Breast epithelium (tissue), 4 donors: ENCODE results near the gene ANKS1A. TPM values are rescaled to one million over a fixed set of nuclear protein-coding genes. Genes with fewer than 3 reads are reported as not detected.

Experiments used
- DNase-seq, 2 donors: peaks; one replicate each; pipeline ENCODE4 v3.0.0-alpha.2; 2019; ENCODE audit warnings: low spot score in 2 of 2
- H3K27ac ChIP-seq, 2 donors: fragments of 200-600 bp; sonication (generic) in 1 of 2; one replicate each; pipeline ENCODE4 v1.5.1; 2016 to 2019; ENCODE audit warnings: mild to moderate bottlenecking in 1 of 2
- H3K27me3 ChIP-seq, 2 donors: fragments of 200-600 bp; sonication (generic) in 1 of 2; one replicate each; pipeline versions ENCODE4 v1.5.1 to v1.6.0; 2017 to 2019; ENCODE audit warnings: control low read depth in 1 of 2, mild to moderate bottlenecking in 1 of 2
- H3K36me3 ChIP-seq: fragments of 200-600 bp; one replicate; pipeline ENCODE4 v1.5.1; 2019
- H3K4me1 ChIP-seq, 2 donors: fragments of 200-600 bp; sonication (generic); one replicate each; pipeline ENCODE4 v1.5.1; 2016 to 2019; ENCODE audit warnings: control low read depth in 1 of 2
- H3K4me3 ChIP-seq, 3 donors: fragments of 200-600 bp; sonication (generic); 1 replicate in 2 of 3; 2 replicates in 1 of 3; pipeline ENCODE4 v1.5.1; 2016 to 2019; ENCODE audit warnings: mild to moderate bottlenecking in 3 of 3, moderate library complexity in 2 of 3
- H3K9me3 ChIP-seq, 2 donors: fragments of 200-600 bp; sonication (generic) in 1 of 2; one replicate each; pipeline ENCODE4 v1.5.1; 2016 to 2019; ENCODE audit warnings: control low read depth in 1 of 2
- CTCF ChIP-seq, 3 donors: fragments of 450-650 bp; IDR thresholded peaks; one replicate each; pipeline ENCODE4 v1.5.1; 2016 to 2017; ENCODE audit warnings: antibody characterized with exemption in 3 of 3, mild to moderate bottlenecking in 3 of 3, moderate library complexity in 3 of 3
- POLR2A ChIP-seq: fragments of 450-650 bp; IDR thresholded peaks from one replicate; pipeline ENCODE4 v1.6.1; 2016; ENCODE audit warnings: antibody characterized with exemption, mild to moderate bottlenecking, moderate library complexity
- POLR2AphosphoS5 ChIP-seq, 3 donors: sonication (generic); formaldehyde crosslinking; IDR thresholded peaks; one replicate each; pipeline ENCODE4 v1.6.1; 2017; ENCODE audit warnings: antibody characterized with exemption in 3 of 3
- intact Hi-C: fragments of 100-400 bp; cut with DNase I; formaldehyde crosslinking; loops from one replicate; pipeline ENCODE4 v1.15.1; 2023; ENCODE audit warnings: low total_unique reads
- total RNA-seq, 3 donors: library from RNA; depleted of rRNA; stranded (reverse); fragments of >200 nt; gene quantifications; one replicate each; pipeline ENCODE4 v1.1.0, GENCODE V29; 2016

ANKS1A gene
- total RNA-seq, 3 donors from 2014 or later: 18.2 to 26.5 (median 23.4) TPM

DNA sequence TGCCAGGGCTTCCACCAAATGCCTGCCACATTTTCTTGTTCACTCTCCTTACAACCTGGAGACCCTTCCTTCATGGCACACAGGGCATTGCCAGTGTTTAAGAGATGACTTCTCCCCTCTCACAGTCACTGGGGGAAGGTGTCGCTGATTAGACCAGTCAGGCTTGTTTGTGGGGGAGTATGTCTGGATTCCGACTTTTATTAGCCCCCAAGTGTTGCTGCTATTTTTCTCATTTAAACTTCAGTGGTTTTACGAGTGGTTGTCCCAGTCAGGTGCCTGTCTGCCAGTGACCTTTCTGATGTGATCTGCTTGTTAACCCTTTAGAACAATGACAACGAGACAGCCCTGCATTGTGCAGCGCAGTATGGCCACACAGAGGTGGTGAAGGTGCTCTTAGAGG is 92.3 kb downstream of the ANKS1A start:
- no peak overlapping the region for H3K4me3 ChIP-seq
- TF ChIP-seq CTCF (IDR thresholded peaks at IDR 0.05) (no peak), POLR2A (no peak), POLR2AphosphoS5 (IDR thresholded peaks at IDR 0.05) (no peak)
- no peak for DNase-seq
- intact Hi-C loops: loop anchor here (10.0 kb wide), 1 partner anchor 153 kb away; no protein-coding TSS in a partner anchor
- H3K4me1 ChIP-seq: no peaks in the 10 kb centered on the region
- H3K36me3 ChIP-seq: peaks cover 4% of the 10 kb centered on the region
- no peak overlapping the region for H3K27ac ChIP-seq
- H3K9me3 ChIP-seq: no peaks in the 10 kb centered on the region
- no peaks in the 10 kb centered on the region for H3K27me3 ChIP-seq

DNA sequence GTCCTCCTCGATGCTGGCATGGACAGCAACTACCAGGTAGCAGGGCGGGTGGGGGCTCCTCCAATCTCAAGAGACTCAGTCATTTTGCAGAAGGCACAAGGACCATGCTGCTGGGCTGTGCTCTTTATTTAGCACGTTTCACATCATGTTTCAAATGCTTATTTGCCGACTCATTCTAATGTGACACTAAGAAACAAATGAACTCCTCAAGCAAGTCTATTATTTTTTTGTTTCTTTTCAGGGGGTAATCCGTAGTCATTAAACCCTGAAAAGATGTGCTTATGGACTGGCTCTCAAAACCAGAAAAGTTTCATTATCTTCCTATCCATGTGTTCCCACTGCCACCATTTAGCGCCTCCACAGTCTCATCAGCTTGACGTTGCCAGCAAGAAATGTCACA is 92.9 kb downstream of the ANKS1A start:
- DNase-seq: no peak
- Histone ChIP-seq H3K4me3 (no peak overlapping the region), H3K4me1 (no peaks in the 10 kb centered on the region), H3K9me3 (no peaks in the 10 kb centered on the region), H3K36me3 (peaks cover 4% of the 10 kb centered on the region), H3K27me3 (no peaks in the 10 kb centered on the region), H3K27ac (no peak overlapping the region)
- TF ChIP-seq POLR2AphosphoS5 (IDR thresholded peaks at IDR 0.05) (no peak), CTCF (IDR thresholded peaks at IDR 0.05) (no peak), POLR2A (no peak)
- intact Hi-C loops: loop anchor here (10.0 kb wide), 1 partner anchor 153 kb away; no protein-coding TSS in a partner anchor

GRCh38 chr6:34982424-34982852 is 93.4 kb downstream of the ANKS1A start:
- Histone ChIP-seq H3K36me3 (peaks cover 4% of the 10 kb centered on the region), H3K4me1 (no peaks in the 10 kb centered on the region), H3K9me3 (no peaks in the 10 kb centered on the region), H3K27ac (no peak overlapping the region), H3K27me3 (no peaks in the 10 kb centered on the region), H3K4me3 (no peak overlapping the region)
- no peak for DNase-seq
- TF ChIP-seq CTCF (IDR thresholded peaks at IDR 0.05) (no peak), POLR2A (no peak), POLR2AphosphoS5 (IDR thresholded peaks at IDR 0.05) (no peak)
- intact Hi-C loops: loop anchor here (10.0 kb wide), 1 partner anchor 152 kb away; no protein-coding TSS in a partner anchor

DNA sequence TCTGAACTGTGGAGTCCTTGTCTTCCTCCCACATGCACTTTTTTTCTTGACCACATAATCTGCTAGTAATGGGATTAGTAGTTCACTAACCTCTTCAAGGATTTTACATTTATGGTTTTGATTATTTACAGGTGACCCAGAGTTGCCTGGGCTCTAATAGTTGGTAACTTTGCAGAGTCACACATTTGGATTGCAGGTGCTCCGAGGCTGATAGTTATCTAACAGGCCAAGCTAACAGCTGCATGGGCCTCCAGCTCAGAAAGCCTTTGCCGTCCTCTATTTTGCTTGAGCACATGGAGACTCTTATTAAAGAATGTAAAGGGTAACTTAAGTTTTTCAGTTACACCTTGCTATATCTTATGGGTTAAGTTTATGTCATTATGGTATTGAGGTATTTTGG is 95.4 kb downstream of the ANKS1A start:
- intact Hi-C loops: loop anchor here (10.0 kb wide), 1 partner anchor 150 kb away; no protein-coding TSS in a partner anchor
- no peaks in the 10 kb centered on the region for H3K9me3 ChIP-seq
- H3K27me3 ChIP-seq: no peaks in the 10 kb centered on the region
- no peak overlapping the region for H3K27ac ChIP-seq
- TF ChIP-seq CTCF (IDR thresholded peaks at IDR 0.05): no peak
- no peak for TF ChIP-seq POLR2A
- TF ChIP-seq POLR2AphosphoS5 (IDR thresholded peaks at IDR 0.05): no peak
- H3K4me1 ChIP-seq: no peaks in the 10 kb centered on the region
- DNase-seq: no peak
- peaks cover 4% of the 10 kb centered on the region for H3K36me3 ChIP-seq
- no peak overlapping the region for H3K4me3 ChIP-seq

DNA sequence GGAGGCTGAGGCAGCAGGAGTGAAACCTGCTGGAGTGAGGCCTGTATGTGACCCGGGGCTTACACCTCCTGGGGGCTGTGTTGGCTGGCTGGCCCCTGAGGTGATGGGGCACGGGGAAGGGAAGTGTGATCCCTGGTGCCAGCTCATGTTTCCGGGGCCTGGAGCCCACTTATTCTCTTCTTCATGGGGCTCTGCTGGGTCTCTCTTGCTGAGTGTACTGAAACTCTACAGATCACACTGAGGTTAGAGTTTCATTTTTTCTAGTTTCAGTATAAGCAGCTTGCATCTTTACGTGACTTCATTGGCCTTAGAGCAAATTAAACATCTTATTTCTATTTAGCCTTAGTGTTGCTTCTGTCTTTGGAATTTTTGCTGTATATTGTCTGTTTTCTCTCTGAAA is 96.2 kb downstream of the ANKS1A start:
- no peaks in the 10 kb centered on the region for H3K27me3 ChIP-seq
- no peak for TF ChIP-seq POLR2AphosphoS5 (IDR thresholded peaks at IDR 0.05)
- TF ChIP-seq POLR2A: no peak
- no peak for TF ChIP-seq CTCF (IDR thresholded peaks at IDR 0.05)
- H3K36me3 ChIP-seq: peaks cover 4% of the 10 kb centered on the region
- intact Hi-C loops: loop anchor here (10.0 kb wide), 1 partner anchor 150 kb away; no protein-coding TSS in a partner anchor
- H3K27ac ChIP-seq: no peak overlapping the region
- no peak overlapping the region for H3K4me3 ChIP-seq
- no peak for DNase-seq
- no peaks in the 10 kb centered on the region for H3K4me1 ChIP-seq
- no peaks in the 10 kb centered on the region for H3K9me3 ChIP-seq
